Measurements from ENCODE around the gene BLM. TPM values are rescaled to one million over a fixed set of nuclear protein-coding genes. Genes with fewer than 3 reads are reported as not detected.
A peak's percentile ranks its signal among the peaks of the same experiment; 100 is the strongest.
"Not testable (repeated sequence)": the region's sequence is repeated elsewhere in the genome, so short reads cannot be mapped to it uniquely, and the experiment has no call there.

The BLM gene
- 16.6 and 18.1 TPM in 2 replicates for total RNA-seq (2014; rRNA removed; shearing (Covaris generic))

DNA sequence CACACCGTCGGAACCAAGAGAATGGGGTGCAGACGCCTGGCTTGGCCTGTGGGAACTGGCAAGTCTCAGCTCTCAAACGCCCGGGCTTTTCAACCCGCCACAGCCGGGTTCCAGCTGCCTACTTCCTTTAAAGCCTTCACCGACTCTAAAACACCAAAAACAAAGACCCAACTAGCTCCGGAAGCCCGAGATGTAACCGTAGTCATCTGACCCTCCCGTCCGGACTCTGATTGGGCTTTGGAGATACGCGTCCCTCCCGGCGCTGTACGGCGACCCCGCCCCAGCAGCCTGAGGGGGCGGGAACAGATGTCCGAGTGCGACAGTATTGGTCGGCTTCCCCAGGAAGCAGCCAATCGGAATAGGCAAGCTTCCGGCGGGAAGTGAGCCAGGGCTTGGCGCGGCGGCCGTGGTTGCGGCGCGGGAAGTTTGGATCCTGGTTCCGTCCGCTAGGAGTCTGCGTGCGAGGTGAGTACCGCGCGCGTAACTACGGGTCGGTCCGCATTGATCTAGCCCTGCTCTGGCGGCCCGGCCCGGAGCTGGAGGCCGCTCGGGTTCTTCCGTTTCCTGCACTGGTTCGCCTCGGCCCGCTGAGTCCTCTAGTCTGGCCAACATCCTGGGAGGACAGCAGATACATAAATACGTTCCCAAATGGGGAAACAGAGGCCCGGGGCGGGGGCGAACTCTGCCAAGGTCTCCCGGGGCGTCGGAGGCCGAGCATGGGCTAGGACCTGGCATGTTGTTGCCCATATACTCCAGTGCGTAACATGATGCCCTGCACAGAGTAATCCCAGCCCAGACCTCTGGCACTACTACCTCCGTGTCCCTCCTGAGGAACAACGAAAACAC, at the start of gene BLM:
Gene BLM (plus strand): TSS at position 371 of the 846 bp plus-strand sequence. CDS start 30,047 bp downstream, outside the sequence.
- DNase-seq (ENCODE audit: low spot score): peak; percentile 90

- DNase-seq (ENCODE audit: low spot score): not testable (repeated sequence)
Observed at GRCh38 chr15:90667755-90668345, 49.3 kb upstream of the BLM start.

GRCh38 chr15:90670631-90671030, 46.5 kb upstream of the BLM start:
- not testable (repeated sequence) for DNase-seq (ENCODE audit: low spot score)

GRCh38 chr15:90671216-90671615, 45.9 kb upstream of the BLM start:
- no peak for DNase-seq (ENCODE audit: low spot score)

GRCh38 chr15:90673357-90673756, 43.8 kb upstream of the BLM start:
- not testable (repeated sequence) for DNase-seq (ENCODE audit: low spot score)

- no peak for DNase-seq (ENCODE audit: low spot score)
Observed at GRCh38 chr15:90674476-90674875, 42.7 kb upstream of the BLM start.

DNA sequence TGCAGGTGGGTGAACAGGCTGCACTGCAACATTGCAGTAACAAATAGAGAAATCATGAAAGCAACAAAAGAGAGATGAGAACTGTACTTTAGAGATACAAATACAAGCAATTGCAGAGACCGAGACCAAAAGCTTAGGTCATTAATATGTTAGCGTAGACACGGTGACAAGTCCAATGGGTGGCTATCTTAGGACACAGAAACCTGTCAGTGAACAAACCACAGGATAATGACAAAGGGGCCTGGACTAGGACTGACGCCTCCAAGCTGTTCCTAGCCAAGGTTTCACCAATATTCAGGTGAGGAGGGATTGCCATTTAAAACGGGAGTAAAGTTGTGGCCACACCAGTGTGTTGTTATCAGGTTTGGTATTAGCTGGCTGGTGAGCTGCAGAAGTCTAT, 41.7 kb upstream of the BLM start:
- no peak for DNase-seq (ENCODE audit: low spot score)

DNA sequence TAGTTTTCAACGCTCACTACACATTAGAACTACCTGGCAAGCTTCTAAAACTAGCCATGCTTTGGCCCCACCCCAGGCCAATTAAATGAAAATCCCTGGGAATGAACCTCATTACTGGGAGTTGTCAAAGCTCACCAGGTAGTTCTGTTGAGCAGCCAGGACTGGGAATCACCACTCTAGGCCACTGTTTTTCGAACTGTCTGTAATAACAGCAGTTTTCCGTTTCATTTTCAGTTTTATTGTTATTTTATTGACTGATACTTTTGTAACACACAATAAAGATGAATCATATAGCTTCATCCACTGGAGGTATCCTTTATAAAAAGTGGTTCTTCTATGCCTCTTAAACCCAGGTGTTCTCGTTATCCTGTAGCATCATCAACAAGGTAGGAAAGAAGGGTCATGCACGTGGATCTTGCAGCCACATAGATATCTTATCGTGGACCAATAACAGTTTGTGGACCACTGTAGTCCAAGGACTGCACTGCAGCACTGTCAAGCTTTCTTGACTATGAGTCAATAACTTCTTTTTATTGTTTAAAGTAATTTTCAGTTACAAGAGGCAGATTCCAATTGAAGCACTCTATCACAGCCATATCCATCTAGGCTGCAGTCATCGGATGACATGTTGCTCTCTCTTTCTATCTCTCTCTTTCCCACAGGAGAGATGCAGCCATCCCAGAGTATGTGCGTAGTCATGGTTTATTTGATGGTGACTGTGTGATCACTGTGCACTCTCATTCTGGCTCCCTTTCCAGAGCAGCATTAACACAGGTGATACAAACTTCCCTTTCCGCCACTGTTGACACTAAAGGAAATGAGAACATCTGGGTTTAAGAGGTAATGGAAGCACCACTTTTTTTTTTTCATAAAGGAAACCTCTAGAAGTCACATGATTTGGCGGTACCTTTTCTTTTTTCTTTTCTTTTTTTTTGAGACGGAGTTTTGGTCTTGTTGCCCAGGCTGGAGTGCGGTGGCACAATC, 39.0 kb upstream of the BLM start:
- DNase-seq (ENCODE audit: low spot score): no peak

DNA sequence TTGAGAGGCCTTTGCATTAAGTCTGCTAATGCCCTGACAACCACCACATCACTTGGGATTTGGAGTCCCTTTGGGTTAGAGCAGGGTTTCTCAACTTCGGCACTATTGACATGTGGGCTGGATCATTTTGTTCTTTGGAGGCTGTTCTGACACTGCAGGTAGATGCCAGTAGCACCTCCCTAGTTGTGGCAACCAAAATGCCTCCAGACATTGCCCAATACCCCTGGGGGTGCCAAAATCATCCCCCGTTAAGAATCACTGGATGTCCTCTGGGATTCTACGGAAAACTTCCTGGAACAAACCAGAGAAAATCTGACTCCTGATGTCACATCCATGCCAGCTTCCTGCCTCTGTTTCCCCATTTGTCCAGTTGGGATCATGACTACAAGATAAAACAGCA, 37.2 kb upstream of the BLM start:
- DNase-seq (ENCODE audit: low spot score): no peak

DNA sequence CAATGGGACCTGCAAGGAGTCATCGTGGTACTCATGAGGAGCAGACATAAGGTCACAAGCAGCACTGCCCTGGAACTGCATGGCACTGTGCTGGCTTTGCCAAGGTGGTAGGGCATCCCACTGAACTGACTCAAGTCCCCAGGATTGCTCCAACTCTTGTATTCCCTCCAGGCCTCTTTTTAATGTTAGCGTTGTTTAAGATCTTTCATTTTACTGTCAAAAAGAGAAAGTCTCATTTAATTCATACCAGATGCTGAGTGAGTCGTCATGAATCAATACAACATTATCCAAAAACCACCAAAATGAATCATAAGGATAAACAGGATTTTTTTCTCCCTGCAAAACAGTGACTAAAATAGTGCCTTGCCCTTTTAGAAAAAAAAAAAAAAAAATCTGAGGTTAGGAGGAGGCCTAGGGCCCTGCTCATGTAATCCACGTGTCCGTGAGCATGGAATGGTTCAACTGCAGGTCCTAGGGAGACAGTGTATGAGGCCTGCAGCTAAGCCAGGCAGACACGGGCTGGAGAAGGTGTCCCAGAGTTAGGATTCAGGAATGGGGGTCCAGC, 36.7 kb upstream of the BLM start:
- peak; percentile 86 for DNase-seq (ENCODE audit: low spot score)

DNA sequence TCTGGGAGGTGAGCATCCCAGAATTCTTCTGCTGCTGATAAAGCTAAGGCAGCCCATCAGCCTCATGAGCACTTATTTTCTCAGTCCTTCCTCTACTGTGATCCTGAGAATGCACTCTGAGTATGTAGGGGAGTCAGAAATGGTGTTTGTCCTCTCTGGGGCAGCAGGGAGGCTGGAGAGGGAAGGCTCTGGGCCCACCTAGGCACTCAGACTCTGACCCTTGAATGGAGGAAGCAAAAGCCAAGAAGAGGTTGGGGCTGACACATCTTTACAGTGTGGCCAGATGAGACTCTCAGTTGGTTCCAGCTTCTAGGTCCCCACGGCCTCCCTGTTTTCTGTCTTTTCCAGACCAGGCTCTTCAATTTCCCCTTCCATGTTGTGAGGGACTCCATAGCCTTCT, 36.1 kb upstream of the BLM start:
- DNase-seq (ENCODE audit: low spot score): no peak

- peak; percentile 95 for DNase-seq (ENCODE audit: low spot score)
Observed at GRCh38 chr15:90681480-90681879, 35.7 kb upstream of the BLM start.

DNA sequence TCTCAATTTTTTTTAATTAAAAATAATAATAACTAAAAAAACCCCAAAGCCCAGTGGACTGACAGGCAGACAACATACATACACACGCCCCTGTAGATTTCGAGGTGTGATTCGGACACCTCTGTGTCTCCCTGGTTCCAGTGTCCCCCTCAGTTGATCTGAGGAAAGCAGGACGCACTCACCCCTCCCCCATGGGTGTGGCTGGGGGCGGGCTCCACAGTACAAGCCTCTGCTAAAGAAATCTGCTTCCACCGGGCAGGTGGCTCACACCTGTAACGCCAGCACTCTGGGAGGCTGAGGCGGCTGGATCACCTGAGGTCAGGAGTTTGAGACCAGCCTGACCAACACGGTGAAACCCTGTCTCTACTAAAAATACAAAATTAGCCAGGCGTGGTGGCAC, 33.8 kb upstream of the BLM start:
- no peak for DNase-seq (ENCODE audit: low spot score)

DNA sequence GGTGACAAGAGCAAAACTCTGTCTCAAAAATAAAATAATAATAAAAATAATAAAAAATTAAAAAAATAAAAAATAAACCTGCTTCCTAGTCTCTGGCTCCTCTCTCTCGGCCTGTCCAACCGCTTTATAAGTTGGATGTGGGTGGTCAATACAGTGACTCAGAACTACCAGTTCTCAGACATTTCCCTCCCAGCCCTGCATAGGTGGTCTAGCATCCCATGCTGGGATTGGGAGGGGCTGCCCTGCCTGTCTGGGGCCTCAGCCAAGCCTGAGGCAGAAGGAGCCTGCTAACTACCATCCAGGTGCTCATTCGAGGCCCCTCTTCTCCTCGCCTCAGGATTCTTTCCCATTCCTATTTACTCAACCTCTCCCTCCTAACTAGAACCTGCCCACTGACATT, 33.3 kb upstream of the BLM start:
- DNase-seq (ENCODE audit: low spot score): no peak

DNA sequence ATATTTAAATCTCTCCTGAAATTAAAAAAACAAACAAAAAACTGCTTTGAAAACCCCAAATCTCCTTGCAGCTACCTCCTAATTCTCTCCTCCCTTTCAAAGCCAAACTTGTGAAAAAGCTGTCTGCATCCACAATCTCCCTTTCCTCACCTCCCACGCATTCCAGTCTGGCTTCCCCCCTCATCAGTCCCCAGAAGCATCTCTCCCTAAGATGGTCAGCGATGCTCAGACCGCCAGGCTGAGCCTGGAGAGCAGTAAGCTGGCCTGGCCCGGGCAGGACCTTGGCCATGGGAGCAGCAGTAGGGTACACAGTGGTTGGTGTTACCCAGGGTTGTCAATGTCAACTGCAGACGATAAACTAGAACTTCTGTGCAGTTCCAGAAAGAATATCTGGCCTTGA, 32.9 kb upstream of the BLM start:
- no peak for DNase-seq (ENCODE audit: low spot score)

- no peak for DNase-seq (ENCODE audit: low spot score)
Observed at GRCh38 chr15:90685591-90686434, 31.3 kb upstream of the BLM start.

- no peak for DNase-seq (ENCODE audit: low spot score)
Observed at GRCh38 chr15:90686435-90687218, 30.5 kb upstream of the BLM start.

DNA sequence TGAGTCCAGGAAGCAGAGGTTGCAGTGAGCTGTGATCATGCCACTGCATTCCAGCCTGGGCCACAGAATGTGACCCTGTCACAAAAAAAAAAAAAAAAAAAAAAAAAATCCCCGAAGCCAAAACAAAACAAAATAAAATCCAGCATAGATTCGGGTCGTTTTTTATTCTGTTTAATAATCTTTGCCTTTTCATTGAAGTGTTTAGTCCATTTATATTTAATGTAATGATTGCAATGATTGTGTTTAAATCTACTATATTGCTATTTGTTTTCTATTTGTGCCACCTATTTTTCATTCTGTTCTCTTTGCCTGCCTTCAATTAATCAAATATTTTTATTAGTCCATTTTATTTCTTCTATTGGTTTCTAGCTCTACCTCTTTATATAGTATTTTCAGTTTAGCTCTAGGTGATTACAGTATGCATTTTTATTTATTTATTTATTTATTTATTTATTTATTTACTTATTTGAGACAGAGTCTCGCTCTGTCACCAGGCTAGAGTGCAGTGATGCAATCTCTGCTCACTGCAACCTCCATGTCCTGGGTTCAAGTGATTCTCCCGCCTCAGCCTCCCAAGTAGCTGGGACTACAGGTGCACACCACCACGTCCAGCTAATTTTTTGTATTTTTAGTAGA, 27.7 kb upstream of the BLM start:
- DNase-seq (ENCODE audit: low spot score): not testable (repeated sequence)

- DNase-seq (ENCODE audit: low spot score): no peak
Observed at GRCh38 chr15:90690585-90690984, 26.6 kb upstream of the BLM start.

DNA sequence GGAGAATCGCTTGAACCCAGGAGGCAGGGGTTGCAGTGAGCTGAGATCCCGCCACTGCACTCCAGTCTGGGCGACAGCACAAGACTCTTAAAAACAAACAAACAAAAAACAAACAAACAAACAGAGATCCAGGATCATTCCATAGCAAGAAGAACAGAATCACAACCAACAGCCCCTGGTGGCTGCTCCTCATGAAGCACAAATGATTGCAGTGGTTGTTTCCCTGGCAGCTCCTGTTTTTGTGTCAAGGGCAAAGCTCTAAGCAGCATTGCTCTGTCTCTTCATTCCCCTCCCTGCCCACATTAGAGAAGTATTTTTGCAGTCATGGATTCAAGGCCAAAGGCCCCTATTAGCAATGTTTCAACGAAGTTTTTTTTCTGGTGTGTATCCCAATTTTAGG, 25.8 kb upstream of the BLM start:
- DNase-seq (ENCODE audit: low spot score): no peak

All from A172 (cell line).